GM23338 (cell line): Measurements from ENCODE around the gene OSBPL3. TPM values are rescaled to one million over a fixed set of nuclear protein-coding genes. Genes with fewer than 3 reads are reported as not detected.

ENCODE experiments used
- ATAC-seq: fragments of 200-7000 bp; cut with Tn5 transposase; 3 replicates; pipeline ENCODE4 v1.9.1; 2020
- DNase-seq: peaks from one replicate; pipeline ENCODE4 v3.0.0-alpha.2; 2015; ENCODE audit warnings: low spot score
- H2AFZ ChIP-seq: fragments of 200-600 bp; sonication (generic); 2 replicates; pipeline ENCODE4 v1.8.0; 2016; ENCODE audit warnings: antibody characterized with exemption, mild to moderate bottlenecking, moderate library complexity
- H3F3A ChIP-seq: fragments of 200-600 bp; sonication (generic); replicated peaks from 2 replicates; pipeline ENCODE4 v1.8.0; 2017; ENCODE audit warnings: antibody characterized with exemption, mixed run types, low read depth
- H3K27ac ChIP-seq: fragments of 200-600 bp; sonication (generic); 2 replicates; pipeline ENCODE4 v1.6.1; 2016; ENCODE audit warnings: low read depth
- H3K27me3 ChIP-seq: fragments of 200-600 bp; sonication (generic); 2 replicates; pipeline ENCODE4 v1.8.0; 2016; ENCODE audit warnings: mild to moderate bottlenecking, mixed run types, moderate library complexity; ENCODE audit not compliant: insufficient read depth
- H3K36me3 ChIP-seq: fragments of 200-600 bp; sonication (generic); 2 replicates; pipeline ENCODE4 v1.8.0; 2016; ENCODE audit warnings: mild to moderate bottlenecking; ENCODE audit not compliant: insufficient read depth
- H3K4me1 ChIP-seq: fragments of 200-600 bp; sonication (generic); 2 replicates; pipeline ENCODE4 v1.8.0; 2016; ENCODE audit warnings: mild to moderate bottlenecking, moderate library complexity; ENCODE audit not compliant: insufficient read depth
- H3K4me2 ChIP-seq: fragments of 200-600 bp; sonication (generic); 2 replicates; pipeline ENCODE4 v1.7.1; 2017; ENCODE audit warnings: mixed run types
- H3K4me3 ChIP-seq: fragments of 200-600 bp; sonication (generic); 2 replicates; pipeline ENCODE4 v1.6.1; 2016; ENCODE audit warnings: mixed run types
- H3K79me2 ChIP-seq: fragments of 200-600 bp; sonication (generic); replicated peaks from 2 replicates; pipeline ENCODE4 v1.8.0; 2017; ENCODE audit warnings: mild to moderate bottlenecking; ENCODE audit not compliant: insufficient read depth
- H3K9me2 ChIP-seq: fragments of 200-600 bp; sonication (generic); 2 replicates; pipeline ENCODE4 v1.8.0; 2017; ENCODE audit not compliant: insufficient read depth
- H4K20me1 ChIP-seq: fragments of 200-600 bp; sonication (generic); replicated peaks from 2 replicates; pipeline ENCODE4 v1.8.0; 2017; ENCODE audit warnings: mild to moderate bottlenecking; ENCODE audit not compliant: insufficient read depth
- H3K27ac Mint-ChIP-seq: 2 replicates; pipeline ENCODE4 v1.8.0; 2020; ENCODE audit warnings: inconsistent platforms, mild to moderate bottlenecking, moderate library complexity, mixed read lengths
- H3K27me3 Mint-ChIP-seq: 3 replicates; pipeline ENCODE4 v1.8.0; 2022; ENCODE audit warnings: low read depth, mild to moderate bottlenecking, moderate library complexity, mixed read lengths, inconsistent platforms; ENCODE audit not compliant: insufficient read depth, poor library complexity
- H3K36me3 Mint-ChIP-seq: 3 replicates; pipeline ENCODE4 v1.8.0; 2021; ENCODE audit warnings: low read depth, mild to moderate bottlenecking, inconsistent platforms, moderate library complexity, mixed read lengths
- H3K4me1 Mint-ChIP-seq: 3 replicates; pipeline ENCODE4 v1.8.0; 2020; ENCODE audit warnings: mild to moderate bottlenecking, inconsistent platforms, mixed read lengths
- H3K4me3 Mint-ChIP-seq: 3 replicates; pipeline ENCODE4 v1.8.0; 2021; ENCODE audit warnings: moderate library complexity, mild to moderate bottlenecking, inconsistent platforms, mixed read lengths
- H3K9me3 Mint-ChIP-seq: 3 replicates; pipeline ENCODE4 v1.8.0; 2020; ENCODE audit warnings: moderate library complexity, mild to moderate bottlenecking, inconsistent platforms, mixed read lengths
- CREB1 ChIP-seq: fragments of 250-450 bp; sonication (Bioruptor Pico); IDR thresholded peaks from 2 replicates; pipeline ENCODE4 v1.5.0; 2020; ENCODE audit warnings: low read depth, mild to moderate bottlenecking, moderate library complexity
- EZH2 ChIP-seq: fragments of 200-600 bp; sonication (generic); IDR thresholded peaks from one replicate; pipeline ENCODE4 v1.8.0; 2017; ENCODE audit warnings: antibody characterized with exemption, mild to moderate bottlenecking, low read depth; ENCODE audit not compliant: unreplicated experiment
- REST ChIP-seq: IDR thresholded peaks from one replicate; pipeline ENCODE4 v1.6.1; 2018; ENCODE audit warnings: antibody characterized with exemption; ENCODE audit not compliant: unreplicated experiment
- polyA plus RNA-seq: library from polyadenylated mRNA; unstranded; fragments of >200 nt; fragmentation: Nextera tagmentation; extraction: Ambion mirVana; gene quantifications from 2 replicates; pipeline ENCODE4 v1.2.1, GENCODE V29; 2016
- total RNA-seq: library from RNA; depleted of rRNA; stranded (reverse); fragments of >200 nt; shearing (Covaris generic); gene quantifications from 2 replicates; pipeline ENCODE4 v1.2.3, GENCODE V29; 2014
- TF ChIP-seq, protein P1 (sequence below): fragments of 250-450 bp; sonication (Bioruptor Pico); IDR thresholded peaks from 2 replicates; pipeline ENCODE4 v1.5.0; 2020; ENCODE audit warnings: mild to moderate bottlenecking, moderate library complexity

OSBPL3 gene
- total and polyA plus RNA-seq, 2 experiments from 2014 or later = 7.2 to 15.7 TPM

GRCh38 chr7:24968165-24968564, 11.8 kb downstream of the OSBPL3 start (continued):
- TF ChIP-seq, protein P1, sequence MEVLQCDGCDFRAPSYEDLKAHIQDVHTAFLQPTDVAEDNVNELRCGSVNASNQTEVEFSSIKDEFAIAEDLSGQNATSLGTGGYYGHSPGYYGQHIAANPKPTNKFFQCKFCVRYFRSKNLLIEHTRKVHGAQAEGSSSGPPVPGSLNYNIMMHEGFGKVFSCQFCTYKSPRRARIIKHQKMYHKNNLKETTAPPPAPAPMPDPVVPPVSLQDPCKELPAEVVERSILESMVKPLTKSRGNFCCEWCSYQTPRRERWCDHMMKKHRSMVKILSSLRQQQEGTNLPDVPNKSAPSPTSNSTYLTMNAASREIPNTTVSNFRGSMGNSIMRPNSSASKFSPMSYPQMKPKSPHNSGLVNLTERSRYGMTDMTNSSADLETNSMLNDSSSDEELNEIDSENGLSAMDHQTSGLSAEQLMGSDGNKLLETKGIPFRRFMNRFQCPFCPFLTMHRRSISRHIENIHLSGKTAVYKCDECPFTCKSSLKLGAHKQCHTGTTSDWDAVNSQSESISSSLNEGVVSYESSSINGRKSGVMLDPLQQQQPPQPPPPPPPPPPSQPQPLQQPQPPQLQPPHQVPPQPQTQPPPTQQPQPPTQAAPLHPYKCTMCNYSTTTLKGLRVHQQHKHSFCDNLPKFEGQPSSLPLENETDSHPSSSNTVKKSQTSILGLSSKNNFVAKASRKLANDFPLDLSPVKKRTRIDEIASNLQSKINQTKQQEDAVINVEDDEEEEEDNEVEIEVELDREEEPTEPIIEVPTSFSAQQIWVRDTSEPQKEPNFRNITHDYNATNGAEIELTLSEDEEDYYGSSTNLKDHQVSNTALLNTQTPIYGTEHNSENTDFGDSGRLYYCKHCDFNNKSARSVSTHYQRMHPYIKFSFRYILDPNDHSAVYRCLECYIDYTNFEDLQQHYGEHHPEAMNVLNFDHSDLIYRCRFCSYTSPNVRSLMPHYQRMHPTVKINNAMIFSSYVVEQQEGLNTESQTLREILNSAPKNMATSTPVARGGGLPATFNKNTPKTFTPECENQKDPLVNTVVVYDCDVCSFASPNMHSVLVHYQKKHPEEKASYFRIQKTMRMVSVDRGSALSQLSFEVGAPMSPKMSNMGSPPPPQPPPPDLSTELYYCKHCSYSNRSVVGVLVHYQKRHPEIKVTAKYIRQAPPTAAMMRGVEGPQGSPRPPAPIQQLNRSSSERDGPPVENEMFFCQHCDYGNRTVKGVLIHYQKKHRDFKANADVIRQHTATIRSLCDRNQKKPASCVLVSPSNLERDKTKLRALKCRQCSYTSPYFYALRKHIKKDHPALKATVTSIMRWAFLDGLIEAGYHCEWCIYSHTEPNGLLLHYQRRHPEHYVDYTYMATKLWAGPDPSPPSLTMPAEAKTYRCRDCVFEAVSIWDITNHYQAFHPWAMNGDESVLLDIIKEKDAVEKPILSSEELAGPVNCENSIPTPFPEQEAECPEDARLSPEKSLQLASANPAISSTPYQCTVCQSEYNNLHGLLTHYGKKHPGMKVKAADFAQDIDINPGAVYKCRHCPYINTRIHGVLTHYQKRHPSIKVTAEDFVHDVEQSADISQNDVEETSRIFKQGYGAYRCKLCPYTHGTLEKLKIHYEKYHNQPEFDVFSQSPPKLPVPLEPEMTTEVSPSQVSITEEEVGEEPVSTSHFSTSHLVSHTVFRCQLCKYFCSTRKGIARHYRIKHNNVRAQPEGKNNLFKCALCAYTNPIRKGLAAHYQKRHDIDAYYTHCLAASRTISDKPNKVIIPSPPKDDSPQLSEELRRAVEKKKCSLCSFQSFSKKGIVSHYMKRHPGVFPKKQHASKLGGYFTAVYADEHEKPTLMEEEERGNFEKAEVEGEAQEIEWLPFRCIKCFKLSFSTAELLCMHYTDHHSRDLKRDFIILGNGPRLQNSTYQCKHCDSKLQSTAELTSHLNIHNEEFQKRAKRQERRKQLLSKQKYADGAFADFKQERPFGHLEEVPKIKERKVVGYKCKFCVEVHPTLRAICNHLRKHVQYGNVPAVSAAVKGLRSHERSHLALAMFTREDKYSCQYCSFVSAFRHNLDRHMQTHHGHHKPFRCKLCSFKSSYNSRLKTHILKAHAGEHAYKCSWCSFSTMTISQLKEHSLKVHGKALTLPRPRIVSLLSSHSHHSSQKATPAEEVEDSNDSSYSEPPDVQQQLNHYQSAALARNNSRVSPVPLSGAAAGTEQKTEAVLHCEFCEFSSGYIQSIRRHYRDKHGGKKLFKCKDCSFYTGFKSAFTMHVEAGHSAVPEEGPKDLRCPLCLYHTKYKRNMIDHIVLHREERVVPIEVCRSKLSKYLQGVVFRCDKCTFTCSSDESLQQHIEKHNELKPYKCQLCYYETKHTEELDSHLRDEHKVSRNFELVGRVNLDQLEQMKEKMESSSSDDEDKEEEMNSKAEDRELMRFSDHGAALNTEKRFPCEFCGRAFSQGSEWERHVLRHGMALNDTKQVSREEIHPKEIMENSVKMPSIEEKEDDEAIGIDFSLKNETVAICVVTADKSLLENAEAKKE (CRISPR knock-in tag) = no peak
- no peak for TF ChIP-seq CREB1 (CRISPR knock-in tag)

GRCh38 chr7:24967696-24968095, 12.3 kb downstream of the OSBPL3 start:
- H3K9me3 Mint-ChIP-seq = no peaks in the 10 kb centered on the region
- no peaks in the 10 kb centered on the region; the same call in 1 of the 2 replicates for H4K20me1 ChIP-seq
- H3K27me3 ChIP-seq = no peaks in the 10 kb centered on the region
- no peak overlapping the region for H3K4me3 ChIP-seq
- TF ChIP-seq CREB1 (CRISPR knock-in tag) = no peak
- no peak for TF ChIP-seq EZH2
- no peak for TF ChIP-seq REST
- no peaks in the 10 kb centered on the region for H3K36me3 ChIP-seq
- ATAC-seq = no peak
- H3K36me3 Mint-ChIP-seq = no peaks in the 10 kb centered on the region
- H2AFZ ChIP-seq = no peak overlapping the region
- DNase-seq = no peak
- peaks cover 78% of the 10 kb centered on the region for H3K79me2 ChIP-seq
- peaks cover 30% of the 10 kb centered on the region for H3K4me1 ChIP-seq
- 0 out of 2 replicates have a peak, but pooled peaks cover 6% of the 10 kb centered on the region for H3K9me2 ChIP-seq
- H3K4me1 Mint-ChIP-seq = peaks cover 43% of the 10 kb centered on the region
- no peak overlapping the region for H3K4me2 ChIP-seq
- no peak overlapping the region for H3K27ac ChIP-seq
- no peaks in the 10 kb centered on the region for H3F3A ChIP-seq
- H3K4me3 Mint-ChIP-seq = no peak overlapping the region
- no peak overlapping the region for H3K27ac Mint-ChIP-seq
- H3K27me3 Mint-ChIP-seq = peaks cover 7% of the 10 kb centered on the region
